HG02938 (cell line): ENCODE measurements around the gene DPH1.
"Not testable (repeated sequence)": the region's sequence is repeated elsewhere in the genome, so short reads cannot be mapped to it uniquely, and the experiment has no call there.

Experiments used
- ATAC-seq: cut with Tn5 transposase; IDR thresholded peaks from one replicate; pipeline ENCODE4 v1.9.1; 2021; ENCODE audit warnings: mild to moderate bottlenecking, moderate library complexity; ENCODE audit not compliant: unreplicated experiment

Gene DPH1

DNA sequence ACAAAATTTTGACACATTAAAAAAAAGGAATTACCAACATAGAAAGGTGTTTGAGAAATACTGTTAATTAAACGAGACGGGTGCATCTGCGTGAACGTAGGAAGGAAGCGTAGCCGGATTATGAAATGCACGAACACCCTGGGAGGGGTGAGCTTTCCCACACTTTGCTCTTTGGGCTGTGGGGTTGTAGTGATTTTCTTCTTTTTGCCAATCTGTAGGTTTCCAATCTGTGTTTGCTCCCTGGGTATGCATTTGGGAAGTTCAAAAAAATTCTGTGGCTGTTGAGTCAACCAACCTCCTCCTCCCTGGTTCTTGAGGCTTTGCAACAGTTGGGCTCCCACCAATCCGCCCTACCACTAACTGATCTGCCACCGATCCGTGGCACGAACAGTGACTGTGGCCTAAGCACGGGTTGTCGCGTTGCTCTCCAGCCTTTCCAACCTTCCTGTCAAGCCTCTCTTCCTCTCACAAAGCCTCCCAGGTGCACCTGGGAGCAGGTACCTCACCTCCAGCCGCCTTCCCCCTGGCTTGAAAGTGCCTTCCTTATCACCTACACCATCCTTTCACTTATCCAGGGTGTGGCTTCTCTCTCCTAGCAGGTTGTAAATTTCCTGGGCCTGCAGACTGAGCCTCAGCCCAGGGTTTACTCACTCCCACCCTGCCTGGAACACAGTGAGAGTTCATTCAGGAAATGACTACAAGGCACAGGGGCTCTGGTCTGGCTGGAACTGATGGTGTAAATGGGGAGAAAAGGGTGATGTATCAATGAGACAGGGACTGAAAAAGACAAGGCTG, 21.4 kb upstream of the DPH1 start:
- no peak for ATAC-seq

DNA sequence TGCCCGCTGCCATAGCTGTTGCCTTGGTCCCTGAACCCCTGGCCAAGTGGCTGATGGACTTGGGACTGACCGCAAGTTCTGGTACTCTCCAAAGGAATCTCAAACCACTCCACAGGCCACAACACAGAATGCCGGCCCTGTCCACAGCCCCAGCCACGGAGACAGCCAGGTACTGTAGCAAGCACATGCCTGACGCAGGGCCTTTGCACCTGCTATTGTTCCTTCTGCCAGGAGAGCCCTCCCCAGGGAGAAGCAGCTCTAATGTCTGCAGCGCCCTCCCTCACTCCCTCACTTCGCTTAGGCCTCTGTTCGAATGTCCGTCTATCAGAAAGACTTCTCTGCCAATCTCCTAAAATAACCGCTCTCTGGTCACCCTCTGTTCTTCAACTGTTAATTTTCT, 20.2 kb upstream of the DPH1 start:
- ATAC-seq = no peak

DNA sequence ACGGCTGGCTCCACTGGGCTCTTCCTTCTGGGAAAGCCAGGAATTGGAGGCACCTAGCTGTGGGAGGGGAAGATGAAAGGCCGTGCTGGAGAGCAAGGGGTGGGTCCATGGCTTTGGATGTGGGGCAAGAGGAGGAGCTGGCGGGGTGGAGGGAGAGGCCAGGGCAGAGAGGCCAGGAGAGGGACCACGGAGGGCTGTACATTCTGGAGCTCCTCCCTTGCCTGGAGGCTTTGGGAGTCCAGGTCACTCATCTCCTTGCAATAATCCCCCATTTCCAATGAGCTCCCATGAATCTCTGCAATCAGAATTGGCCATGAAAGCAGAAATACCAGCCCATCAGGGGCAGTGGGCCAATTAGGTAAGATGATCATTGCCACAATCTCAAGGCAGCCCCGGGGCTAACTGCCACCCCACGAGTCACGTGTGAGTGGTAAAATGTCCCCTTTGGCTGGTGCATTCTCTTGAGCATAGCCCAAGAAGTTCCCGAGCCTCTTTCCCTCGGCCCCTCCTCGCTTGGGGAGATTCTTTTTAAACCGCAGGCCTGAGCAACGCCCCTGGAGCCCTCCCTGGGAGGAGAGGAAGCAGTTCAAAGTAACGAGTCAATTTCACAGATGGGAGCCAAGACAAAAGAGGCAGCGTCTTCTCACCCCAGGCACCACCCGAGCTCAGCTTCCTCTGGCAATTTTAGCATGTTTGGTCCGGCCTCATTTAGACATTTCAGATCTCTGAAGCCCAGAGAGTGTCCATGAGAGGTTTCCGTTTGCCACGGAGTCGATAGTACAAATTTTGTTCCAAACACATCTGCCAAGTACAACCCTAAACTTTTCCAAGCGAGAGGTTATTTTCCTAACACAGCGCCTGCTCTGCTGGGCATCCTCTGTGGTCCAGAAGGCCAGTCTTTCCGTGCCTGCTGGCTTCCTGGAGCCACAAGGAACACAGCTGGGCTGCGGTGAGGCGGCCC, 18.3 kb upstream of the DPH1 start:
- no peak for ATAC-seq

DNA sequence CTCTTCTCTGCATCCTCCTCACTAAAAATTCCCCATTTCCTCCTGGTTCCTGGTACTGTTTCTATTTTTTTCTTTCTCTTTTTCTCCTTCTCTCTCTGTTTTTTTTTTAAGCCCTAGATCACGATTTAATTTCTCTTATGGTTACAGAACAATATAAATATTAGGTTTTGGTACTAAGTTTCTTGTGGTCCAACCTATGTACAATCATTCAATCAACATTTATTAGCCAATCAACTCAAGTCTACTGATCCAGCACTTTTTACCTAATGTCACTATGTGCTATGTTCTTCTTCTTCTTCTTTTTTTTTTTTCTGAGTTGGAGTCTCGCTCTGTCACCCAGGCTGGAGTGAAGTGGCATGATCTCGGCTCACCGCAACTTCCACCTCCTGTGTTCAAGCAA, 17.5 kb upstream of the DPH1 start:
- ATAC-seq = no peak

DNA sequence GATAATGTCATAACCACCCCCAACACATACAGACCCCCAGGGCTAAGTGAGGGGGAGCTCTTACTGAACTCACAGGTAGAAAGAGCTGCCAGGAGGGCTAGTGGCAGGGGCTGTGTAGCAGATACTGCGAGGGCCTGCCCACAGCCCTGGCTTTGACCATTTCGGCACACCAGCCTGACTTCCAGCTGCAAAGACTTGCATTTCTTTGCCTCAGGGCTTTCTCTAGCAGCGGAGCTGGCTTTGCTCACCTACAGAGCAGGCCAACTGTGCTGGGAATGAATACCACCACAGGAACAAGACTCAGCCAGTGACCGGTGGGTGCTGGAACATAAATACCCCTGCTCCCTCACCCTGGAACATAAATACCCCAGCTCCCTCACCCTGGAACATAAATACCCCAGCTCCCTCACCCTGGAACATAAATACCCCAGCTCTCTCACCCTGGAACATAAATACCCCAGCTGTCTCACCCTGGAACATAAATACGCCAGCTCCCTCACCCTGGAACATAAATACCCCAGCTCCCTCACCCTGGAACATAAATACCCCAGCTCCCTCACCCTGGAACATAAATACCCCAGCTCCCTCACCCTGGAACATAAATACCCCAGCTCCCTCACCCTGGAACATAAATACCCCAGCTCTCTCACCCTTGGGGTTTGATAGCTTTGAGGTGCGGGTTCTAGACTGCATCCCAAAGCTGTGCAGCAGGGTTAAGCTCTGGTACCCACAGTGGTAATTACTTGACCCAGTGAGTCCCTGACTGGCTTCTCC, 16.5 kb upstream of the DPH1 start:
- ATAC-seq = not testable (repeated sequence)

DNA sequence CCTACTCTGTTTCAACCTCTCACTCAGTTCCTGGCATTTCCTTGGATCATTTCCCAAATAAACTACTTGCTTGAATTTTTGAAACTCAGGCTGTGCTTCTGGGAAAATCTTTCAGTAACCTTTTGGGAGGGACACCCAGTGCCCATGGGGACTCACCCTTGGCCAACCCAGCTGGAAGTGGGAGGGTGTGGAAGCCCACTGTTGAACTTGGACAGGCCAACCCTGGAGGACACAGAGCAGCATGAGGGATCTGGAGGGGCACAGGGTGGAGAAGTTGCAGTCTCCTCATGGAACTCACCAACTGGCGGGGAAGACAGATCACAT, 16.0 kb upstream of the DPH1 start:
- ATAC-seq = no peak

GRCh38 chr17:2015314-2015713, 14.6 kb upstream of the DPH1 start:
- ATAC-seq = no peak

GRCh38 chr17:2016494-2016893, 13.5 kb upstream of the DPH1 start:
- ATAC-seq = no peak

DNA sequence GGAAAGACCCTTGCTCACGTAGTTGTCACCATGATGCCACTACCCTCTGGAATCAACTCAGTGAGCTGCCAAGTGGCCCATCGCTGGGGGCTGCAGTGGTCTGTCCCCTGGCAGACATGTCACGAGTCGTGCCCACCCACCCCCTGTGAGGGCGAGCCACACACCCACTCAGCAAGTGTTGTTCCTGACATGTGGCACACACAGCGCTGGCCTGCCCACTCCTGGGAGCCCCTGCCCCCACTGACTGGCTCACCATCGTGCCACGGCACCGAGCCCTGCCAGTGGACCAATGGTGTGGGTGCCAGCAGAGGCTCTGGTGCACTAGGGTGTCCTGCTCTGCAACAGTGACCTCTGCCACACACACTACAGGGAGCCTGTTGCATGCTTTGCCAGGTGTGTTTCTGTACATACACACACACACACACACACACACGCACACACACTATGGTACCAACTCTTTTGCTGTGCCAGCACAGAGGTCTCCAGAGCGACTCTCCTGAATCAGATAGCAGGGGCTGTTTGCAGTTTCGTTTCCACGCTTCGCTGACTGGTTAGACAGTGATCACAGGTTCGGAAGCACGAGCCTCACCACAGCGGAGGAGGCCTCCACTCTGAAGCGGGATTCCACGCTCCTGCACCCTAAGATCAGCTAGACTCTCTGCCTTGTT, 12.5 kb upstream of the DPH1 start:
- ATAC-seq = no peak

DNA sequence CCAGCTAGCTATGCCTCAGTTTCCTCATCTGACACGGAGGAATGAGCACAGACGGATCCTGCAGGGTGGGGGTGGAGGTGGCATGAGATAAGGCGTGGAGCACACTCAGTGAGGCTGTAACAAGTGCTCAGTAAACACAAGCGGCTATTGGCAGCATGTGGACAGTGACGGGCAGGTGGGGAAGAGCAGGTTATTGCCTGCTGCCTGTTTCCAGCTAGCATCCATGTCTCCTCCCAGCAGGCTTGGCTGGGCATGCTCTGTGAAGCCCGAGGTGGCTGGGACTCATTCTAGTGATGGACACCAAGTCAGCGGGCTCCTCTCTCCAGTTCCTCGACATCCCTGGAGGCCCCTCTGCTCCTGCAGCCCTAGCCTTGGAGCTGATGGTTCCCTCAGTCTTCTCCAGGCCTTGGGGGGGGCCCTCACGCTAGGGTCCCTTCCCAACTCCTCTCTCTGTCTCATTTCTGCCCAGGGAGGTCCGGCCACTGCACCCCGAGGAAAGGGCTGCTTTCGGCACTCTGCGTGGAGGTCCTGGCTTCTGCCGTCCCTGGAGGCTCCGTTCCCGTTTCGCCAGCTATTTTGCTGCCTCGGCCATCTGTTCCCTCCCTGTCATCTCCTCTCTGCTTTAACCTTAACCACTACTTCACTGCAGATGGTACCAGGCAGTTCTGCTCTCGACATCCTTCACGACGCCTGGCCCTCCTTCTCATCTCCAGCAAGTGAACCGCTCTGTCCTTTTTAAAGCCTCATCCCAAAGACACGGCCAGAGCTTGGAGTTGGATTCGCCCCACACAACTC, 11.0 kb upstream of the DPH1 start:
- no peak for ATAC-seq

DNA sequence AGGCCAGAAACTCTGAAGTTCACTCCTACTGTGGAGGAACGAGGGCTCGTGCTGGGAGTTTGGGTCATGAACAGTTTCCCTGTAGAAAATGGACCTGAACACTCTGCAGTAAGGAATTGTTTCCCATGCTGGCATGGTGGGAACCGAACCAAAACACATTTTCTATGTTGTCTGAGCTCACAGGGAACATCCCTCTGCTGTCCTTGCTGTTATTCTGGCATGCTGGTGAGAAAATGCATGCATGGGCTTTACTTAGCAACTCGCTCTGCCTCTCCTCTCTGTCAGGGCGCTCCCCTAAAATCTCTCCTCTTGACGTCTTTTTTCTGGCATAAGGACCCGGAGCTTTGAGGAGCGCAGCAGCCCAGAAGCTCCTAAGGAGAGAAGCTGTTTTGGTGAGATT, 10.2 kb upstream of the DPH1 start:
- ATAC-seq = no peak

GRCh38 chr17:2020721-2021120, 9.2 kb upstream of the DPH1 start:
- no peak for ATAC-seq

DNA sequence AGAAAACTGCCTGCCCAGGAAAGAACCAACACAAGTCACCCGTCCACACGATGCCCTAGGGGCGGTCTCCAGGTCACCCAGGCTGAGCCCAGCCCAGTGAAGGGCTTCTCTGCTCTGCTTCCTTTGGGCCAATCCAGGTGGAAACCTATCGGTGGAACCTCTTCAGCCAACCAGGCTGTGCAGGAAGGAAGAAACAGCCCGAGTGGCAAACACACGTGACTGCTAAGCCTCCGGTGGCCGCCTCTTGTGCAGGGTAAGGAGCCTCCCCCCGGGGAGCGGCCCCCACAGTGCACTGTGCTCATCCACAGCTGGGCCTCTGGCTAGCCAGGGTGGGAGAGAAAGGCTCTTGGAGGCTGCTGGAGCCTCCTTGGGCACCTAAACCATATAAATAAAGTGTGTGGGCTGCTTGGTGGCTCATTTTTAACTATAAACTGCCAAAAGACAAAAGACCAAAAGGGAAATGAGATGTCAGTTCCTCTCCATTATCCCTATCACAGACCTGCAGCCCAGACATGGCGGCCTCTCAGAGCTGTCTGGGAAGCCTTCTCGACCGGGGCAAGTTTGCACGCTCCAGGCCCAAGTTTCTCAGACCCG, 7.2 kb upstream of the DPH1 start:
- ATAC-seq = no peak

- no peak for ATAC-seq
Observed at GRCh38 chr17:2023256-2023655, 6.7 kb upstream of the DPH1 start.

DNA sequence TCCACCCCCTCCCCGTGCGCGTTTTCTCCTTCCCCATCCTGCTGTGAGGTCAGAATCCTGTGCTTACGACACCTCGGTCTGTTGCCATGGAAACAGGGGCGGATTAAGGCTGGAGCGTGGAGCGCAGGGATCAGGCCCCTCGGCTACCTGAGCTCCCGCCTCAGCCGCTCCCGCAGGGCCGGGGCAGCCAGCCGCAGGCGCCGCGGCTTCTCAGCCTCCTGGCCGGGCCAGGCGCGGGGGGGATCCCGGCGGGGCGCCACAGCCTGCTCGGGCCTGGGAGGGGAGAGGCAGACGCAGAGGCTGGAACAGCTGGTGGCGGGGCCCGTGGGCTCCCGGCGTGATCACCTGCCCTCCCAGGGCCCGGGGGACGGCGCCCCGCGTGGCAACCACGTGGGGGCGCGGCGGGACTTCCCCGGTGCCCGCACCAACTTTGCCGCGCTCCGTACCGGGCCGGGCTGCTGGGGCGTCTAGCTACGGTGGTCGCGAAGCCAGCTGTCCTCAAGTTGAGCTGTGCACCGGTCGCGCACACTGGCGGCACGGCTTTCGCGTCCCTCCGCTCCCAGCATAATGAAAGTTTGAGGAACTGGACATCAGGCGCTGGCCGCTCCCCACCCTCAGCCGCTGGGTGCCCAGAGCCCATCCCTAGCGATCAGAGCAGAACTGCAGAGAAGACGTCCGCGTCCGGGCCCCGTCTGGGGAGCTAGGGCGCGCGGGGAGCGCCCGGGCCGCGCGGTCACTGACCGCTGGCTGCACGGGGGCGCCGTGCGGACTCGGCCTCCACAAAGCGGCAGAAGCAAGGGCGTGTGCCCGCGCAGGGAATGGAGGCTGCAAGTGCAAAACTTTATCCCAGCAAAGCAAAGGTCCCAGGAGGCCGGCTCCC, 6.0 kb upstream of the DPH1 start:
- ATAC-seq = no peak

GRCh38 chr17:2024572-2025219, 5.3 kb upstream of the DPH1 start:
- no peak for ATAC-seq

DNA sequence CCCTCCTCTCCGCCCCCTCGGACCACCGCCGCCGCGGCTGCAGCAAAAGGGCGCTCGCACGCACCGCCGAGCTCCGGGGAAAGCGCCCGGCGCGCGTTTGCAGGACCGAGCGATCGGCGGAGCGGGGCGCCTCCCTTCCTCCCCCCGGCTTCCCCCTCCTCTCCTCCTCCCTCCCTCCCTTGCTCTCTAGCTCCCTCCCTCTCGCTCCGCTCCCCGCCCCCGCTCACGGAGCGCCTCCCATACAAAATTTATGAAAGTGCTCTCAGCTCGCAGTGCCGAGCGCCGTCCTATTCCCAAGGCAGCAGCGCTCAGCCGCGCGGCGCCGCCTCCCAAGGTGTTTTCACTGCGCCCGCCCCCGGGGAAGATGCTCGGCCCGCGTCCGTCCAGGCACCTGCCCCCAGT, 4.7 kb upstream of the DPH1 start, which contains the start of gene RTN4RL1:
Gene RTN4RL1 (minus strand): TSS at position 115 of the 402 bp plus-strand sequence. CDS start 469 bp downstream, outside the sequence.
- no peak for ATAC-seq
